Calu3 (cell line): ENCODE results near the gene PCGF1. TPM values are rescaled to one million over a fixed set of nuclear protein-coding genes. Genes with fewer than 3 reads are reported as not detected.

Source experiments
- BruUV-seq: library from RNA; stranded (reverse); fragments of 400-500 nt; replicated peaks from 2 replicates; lab custom pipeline; 2021; lab: Mats Ljungman, UMichigan
- CTCF ChIA-PET: fragments of 300-600 bp; sonication (Branson Sonifier 250); formaldehyde crosslinking; loops from one replicate; lab custom pipeline; 2022; ENCODE audit warnings: antibody characterized with exemption; lab: Charles Lee
- DNase-seq: peaks from one replicate; pipeline ENCODE4 v3.0.0; 2022
- H3K27ac Mint-ChIP-seq: one replicate; pipeline ENCODE4 v1.8.0; 2022; ENCODE audit warnings: mixed read lengths; ENCODE audit not compliant: unreplicated experiment
- H3K27me3 Mint-ChIP-seq: one replicate; pipeline ENCODE4 v1.8.0; 2022; ENCODE audit warnings: mixed read lengths; ENCODE audit not compliant: unreplicated experiment
- H3K36me3 Mint-ChIP-seq: one replicate; pipeline ENCODE4 v1.8.0; 2022; ENCODE audit warnings: mild to moderate bottlenecking, moderate library complexity, mixed read lengths; ENCODE audit not compliant: insufficient read depth, unreplicated experiment
- H3K4me1 Mint-ChIP-seq: one replicate; pipeline ENCODE4 v1.8.0; 2022; ENCODE audit warnings: mild to moderate bottlenecking, low read depth, mixed read lengths; ENCODE audit not compliant: unreplicated experiment
- H3K4me3 Mint-ChIP-seq: one replicate; pipeline ENCODE4 v1.8.0; 2022; ENCODE audit warnings: mild to moderate bottlenecking, low read depth, moderate library complexity, mixed read lengths; ENCODE audit not compliant: unreplicated experiment
- H3K9me3 Mint-ChIP-seq: one replicate; pipeline ENCODE4 v1.8.0; 2022; ENCODE audit warnings: low read depth, mixed read lengths; ENCODE audit not compliant: unreplicated experiment
- intact Hi-C: fragments of 100-400 bp; cut with micrococcal nuclease; formaldehyde crosslinking; loops from one replicate; pipeline ENCODE4 v1.10.0; 2022; ENCODE audit not compliant: unreplicated experiment
- total RNA-seq: library from RNA; stranded (reverse); gene quantifications from 2 replicates; pipeline ENCODE4 v1.2.3, GENCODE V29; 2022
- TF ChIP-seq, protein P1 (sequence below): fragments of 200-600 bp; IDR thresholded peaks from one replicate; pipeline ENCODE4 v1.8.0; 2022; ENCODE audit warnings: antibody characterized with exemption; ENCODE audit not compliant: unreplicated experiment

PCGF1 gene
- total RNA-seq, 1 experiment from 2014 or later, result 25.9 TPM

DNA sequence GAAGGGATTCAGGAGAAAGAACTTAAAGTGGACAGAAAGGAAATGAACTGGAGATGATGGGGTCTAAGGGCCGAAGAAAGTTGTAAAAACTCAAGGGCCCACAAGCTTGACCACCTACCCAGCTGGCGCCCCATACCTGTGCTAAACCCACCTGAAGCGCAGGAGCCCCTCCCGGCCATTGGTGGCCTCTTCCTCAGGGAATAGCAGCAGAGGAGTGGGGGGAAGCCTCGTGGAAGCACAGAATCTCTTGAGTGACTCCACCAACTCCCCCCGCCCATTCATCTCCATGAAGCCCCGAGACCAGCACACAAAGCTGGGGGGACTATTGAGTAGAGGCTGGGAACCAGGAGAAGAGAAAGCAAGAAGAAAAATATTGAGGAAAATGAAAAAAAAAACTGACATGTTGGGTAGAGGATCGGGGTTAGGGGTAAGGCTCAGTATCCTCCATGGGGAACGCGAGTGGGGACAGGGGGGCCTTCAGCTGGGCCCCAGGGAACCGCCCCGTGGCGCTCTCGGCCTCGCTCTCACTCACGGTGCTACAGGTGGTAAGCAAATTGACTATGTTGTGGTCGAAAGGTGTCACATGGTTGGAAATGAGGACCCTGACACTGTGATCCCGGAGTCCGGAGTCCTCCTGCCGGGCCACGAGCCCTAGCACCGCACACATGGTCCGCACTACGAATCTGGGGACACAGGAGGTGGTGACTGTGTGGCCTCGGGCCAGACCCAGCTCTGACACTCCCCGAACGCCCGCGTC is 21.3 kb upstream of the PCGF1 start:
- TSS peak; percentile 68 for BruUV-seq
- intact Hi-C loops, result loop anchor here (2.0 kb wide), 1 partner anchor 22 kb away; the partner anchor contains the start of gene PCGF1
- H3K4me1 Mint-ChIP-seq, result peaks cover 28% of the 10 kb centered on the region
- H3K9me3 Mint-ChIP-seq, result no peaks in the 10 kb centered on the region
- CTCF ChIA-PET, result interaction anchor here (0.5 to 1.3 kb wide), 3 partner anchors 22 to 194 kb away, joined by 3 read pairs; no protein-coding TSS in a partner anchor
- no peak for DNase-seq
- H3K27me3 Mint-ChIP-seq, result no peaks in the 10 kb centered on the region
- TF ChIP-seq, protein P1, sequence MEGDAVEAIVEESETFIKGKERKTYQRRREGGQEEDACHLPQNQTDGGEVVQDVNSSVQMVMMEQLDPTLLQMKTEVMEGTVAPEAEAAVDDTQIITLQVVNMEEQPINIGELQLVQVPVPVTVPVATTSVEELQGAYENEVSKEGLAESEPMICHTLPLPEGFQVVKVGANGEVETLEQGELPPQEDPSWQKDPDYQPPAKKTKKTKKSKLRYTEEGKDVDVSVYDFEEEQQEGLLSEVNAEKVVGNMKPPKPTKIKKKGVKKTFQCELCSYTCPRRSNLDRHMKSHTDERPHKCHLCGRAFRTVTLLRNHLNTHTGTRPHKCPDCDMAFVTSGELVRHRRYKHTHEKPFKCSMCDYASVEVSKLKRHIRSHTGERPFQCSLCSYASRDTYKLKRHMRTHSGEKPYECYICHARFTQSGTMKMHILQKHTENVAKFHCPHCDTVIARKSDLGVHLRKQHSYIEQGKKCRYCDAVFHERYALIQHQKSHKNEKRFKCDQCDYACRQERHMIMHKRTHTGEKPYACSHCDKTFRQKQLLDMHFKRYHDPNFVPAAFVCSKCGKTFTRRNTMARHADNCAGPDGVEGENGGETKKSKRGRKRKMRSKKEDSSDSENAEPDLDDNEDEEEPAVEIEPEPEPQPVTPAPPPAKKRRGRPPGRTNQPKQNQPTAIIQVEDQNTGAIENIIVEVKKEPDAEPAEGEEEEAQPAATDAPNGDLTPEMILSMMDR, result no peak
- H3K36me3 Mint-ChIP-seq, result peaks cover 43% of the 10 kb centered on the region
- H3K27ac Mint-ChIP-seq, result peak overlapping the region; percentile 93
- H3K4me3 Mint-ChIP-seq, result peak overlapping the region; percentile 95

DNA sequence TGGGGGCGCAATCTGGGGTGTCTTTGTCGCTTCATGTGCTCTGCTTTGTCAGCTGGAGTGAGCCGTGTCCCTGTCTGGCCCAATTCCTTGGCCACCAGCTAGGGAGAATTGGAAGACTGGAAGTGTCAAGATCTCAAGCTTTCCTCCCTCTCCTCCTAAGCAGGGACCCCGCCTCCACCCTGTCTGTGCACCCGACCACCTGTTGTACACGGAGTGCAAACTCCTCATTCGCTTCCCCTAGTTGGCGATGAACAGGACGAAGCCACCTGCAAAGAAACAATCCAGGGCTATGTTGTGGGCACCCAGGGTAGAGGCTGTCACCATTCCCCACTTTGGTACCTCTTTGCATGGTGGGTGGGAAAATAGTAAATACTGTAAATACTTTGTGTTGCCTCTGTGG is 20.2 kb upstream of the PCGF1 start:
- CTCF ChIA-PET, result no interaction called here
- DNase-seq, result no peak
- Mint-ChIP-seq H3K9me3 (no peaks in the 10 kb centered on the region), H3K27me3 (peaks cover under 1% of the 10 kb centered on the region), H3K4me1 (peaks cover 28% of the 10 kb centered on the region), H3K27ac (no peak overlapping the region), H3K36me3 (peaks cover 41% of the 10 kb centered on the region), H3K4me3 (peak overlapping the region; percentile 95)
- no TSS peak for BruUV-seq
- TF ChIP-seq, protein P1, result no peak
- intact Hi-C loops, result loop anchor here (2.0 kb wide), 1 partner anchor 21 kb away; the partner anchor contains the start of gene PCGF1

DNA sequence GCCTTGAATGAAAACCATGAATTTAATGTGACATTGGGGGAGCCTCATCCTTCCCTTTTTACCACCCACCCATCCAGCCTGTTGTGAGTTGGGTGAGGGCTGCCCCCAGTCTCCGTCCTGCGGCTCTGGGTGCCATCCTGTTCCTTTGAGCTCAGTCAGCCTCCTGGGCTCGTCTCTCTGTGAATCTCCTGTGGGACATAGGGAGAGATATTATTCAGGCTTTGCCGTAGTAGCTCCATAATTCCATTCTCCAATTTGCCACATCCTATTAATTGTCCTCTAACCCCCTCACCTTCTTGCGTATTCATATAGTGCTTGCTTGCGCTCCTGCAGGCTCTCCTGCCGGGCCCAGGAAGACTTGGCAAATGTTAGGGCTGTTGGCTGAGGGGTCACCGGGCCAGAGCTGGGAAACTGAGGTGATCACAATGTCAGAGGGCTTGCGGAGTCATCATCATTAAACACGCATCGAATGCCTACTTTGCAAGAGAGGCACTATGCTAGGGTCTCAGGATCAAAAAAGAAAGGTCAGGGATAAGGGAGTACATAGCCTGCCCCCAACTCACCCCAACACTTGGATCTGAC is 19.2 kb upstream of the PCGF1 start:
- TF ChIP-seq, protein P1, result no peak
- CTCF ChIA-PET, result no interaction called here
- peaks cover 47% of the 10 kb centered on the region for H3K36me3 Mint-ChIP-seq
- no peak for DNase-seq
- H3K27ac Mint-ChIP-seq, result no peak overlapping the region
- no peaks in the 10 kb centered on the region for H3K9me3 Mint-ChIP-seq
- no TSS peak for BruUV-seq
- no peak overlapping the region for H3K4me3 Mint-ChIP-seq
- peaks cover 11% of the 10 kb centered on the region for H3K27me3 Mint-ChIP-seq
- H3K4me1 Mint-ChIP-seq, result peaks cover 20% of the 10 kb centered on the region
- intact Hi-C loops, result no loop called here

DNA sequence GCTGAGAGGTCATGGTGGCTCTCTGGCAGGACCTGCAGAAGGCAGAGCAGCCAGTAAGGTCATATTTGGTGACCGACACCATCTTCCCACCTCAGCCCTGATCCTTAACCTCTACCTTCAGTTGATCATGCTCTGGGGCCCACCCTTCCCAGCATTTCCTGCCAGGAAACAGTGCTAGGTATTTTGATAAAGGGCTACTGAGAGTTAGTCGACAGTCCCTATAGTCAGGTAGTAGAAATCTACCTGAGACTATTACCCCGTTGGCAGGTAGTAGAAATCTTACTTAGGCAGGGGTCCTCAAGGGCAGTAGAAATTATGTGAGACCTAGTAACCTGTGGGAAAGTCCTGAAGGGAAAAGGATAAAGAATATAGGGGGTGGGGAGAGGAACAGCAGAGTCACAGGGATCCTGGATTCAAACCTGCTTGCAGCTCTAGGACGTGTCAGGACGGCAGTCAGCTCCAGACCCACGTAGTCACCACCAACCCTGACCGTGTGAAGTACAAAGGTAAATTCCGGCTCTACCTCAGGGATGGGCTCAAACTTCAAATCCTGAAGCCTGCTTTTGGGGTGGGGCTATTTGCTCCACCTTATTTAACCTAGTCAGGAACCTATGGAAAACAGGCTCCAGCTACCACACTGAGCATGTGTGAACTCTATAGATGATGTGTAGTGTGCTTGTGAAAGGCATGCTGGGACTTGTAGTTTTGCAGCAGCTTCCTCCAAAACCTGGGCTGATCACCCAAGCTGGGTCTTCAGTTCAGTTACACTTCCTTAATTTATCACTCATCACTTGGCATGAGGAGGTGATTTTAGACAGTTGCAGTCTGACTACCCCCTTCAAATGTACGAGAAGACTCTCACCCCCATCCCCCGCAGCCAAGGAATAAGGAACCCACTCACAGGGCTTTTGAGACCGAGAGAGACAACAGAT is 18.5 kb upstream of the PCGF1 start, which contains the start of gene DQX1:
TSS of gene DQX1 (minus strand) at position 515 of the 932 bp plus-strand sequence. CDS start at position 13, 502 bp downstream.
- CTCF ChIA-PET, result interaction anchor here (0.5 kb wide), 1 partner anchor 21 kb away, joined by 3 read pairs; no protein-coding TSS in a partner anchor
- H3K9me3 Mint-ChIP-seq, result no peaks in the 10 kb centered on the region
- TF ChIP-seq, protein P1, result no peak
- BruUV-seq, result no TSS peak
- no peak for DNase-seq
- H3K4me3 Mint-ChIP-seq, result no peak within 1 kb of the TSS
- H3K27ac Mint-ChIP-seq, result no peak within 1 kb of the TSS
- H3K27me3 Mint-ChIP-seq, result peaks cover 18% of the 10 kb centered on the region
- H3K4me1 Mint-ChIP-seq, result peaks cover 17% of the 10 kb centered on the region
- intact Hi-C loops, result no loop called here
- H3K36me3 Mint-ChIP-seq, result peaks cover 47% of the 10 kb centered on the region
